Esophagus (tissue), 2 donors: ENCODE results near the gene TEX48. TPM values are rescaled to one million over a fixed set of nuclear protein-coding genes. Genes with fewer than 3 reads are reported as not detected.

Experiments
- H3K27ac ChIP-seq, 2 donors: one replicate each; pipeline ENCODE4 v1.5.1; 2013; ENCODE audit warnings: low read depth in 2 of 2, mild to moderate bottlenecking in 2 of 2, inconsistent platforms in 1 of 2, low read length in 1 of 2, moderate library complexity in 1 of 2
- H3K27me3 ChIP-seq, 2 donors: one replicate each; pipeline ENCODE4 v1.6.1; 2013; ENCODE audit warnings: low read length in 2 of 2, control low read depth in 1 of 2, mild to moderate bottlenecking in 1 of 2; ENCODE audit not compliant: insufficient read depth in 2 of 2, control insufficient read depth in 1 of 2
- H3K36me3 ChIP-seq, 2 donors: one replicate each; pipeline ENCODE4 v1.6.1; 2013; ENCODE audit warnings: low read length in 1 of 2; ENCODE audit not compliant: control insufficient read depth in 2 of 2, insufficient read depth in 2 of 2
- H3K4me1 ChIP-seq, 2 donors: one replicate each; pipeline ENCODE4 v1.6.1; 2013; ENCODE audit warnings: low read length in 1 of 2; ENCODE audit not compliant: control insufficient read depth in 2 of 2, insufficient read depth in 2 of 2
- H3K4me3 ChIP-seq, 2 donors: one replicate each; pipeline ENCODE4 v1.5.1; 2013; ENCODE audit warnings: low read length in 2 of 2, mild to moderate bottlenecking in 2 of 2, low read depth in 1 of 2, moderate library complexity in 1 of 2
- H3K9me3 ChIP-seq, 2 donors: one replicate each; pipeline ENCODE4 v1.6.1; 2013; ENCODE audit warnings: mild to moderate bottlenecking in 2 of 2, low read depth in 1 of 2, low read length in 1 of 2, moderate library complexity in 1 of 2; ENCODE audit not compliant: control insufficient read depth in 2 of 2, insufficient read depth in 1 of 2
- WGBS, 2 donors: extraction: QIAGEN DNeasy Blood & Tissue Kit; methylation state at CpG; one replicate each; pipeline ENCODE4 v1.1.7; 2013; 5-methylcytosine and 5-hydroxymethylcytosine counted together
- polyA plus RNA-seq, 2 donors: library from polyadenylated mRNA; stranded (reverse); fragments of 200-250 nt; gene quantifications; one replicate each; pipeline ENCODE4 v1.2.3, GENCODE V29; 2013
- donor health status: healthy with polysubstance abuse.
- donor health status: Bipolar disorder and iron deficiency.

The TEX48 gene
- polyA plus RNA-seq, 2 donors: not detected

DNA sequence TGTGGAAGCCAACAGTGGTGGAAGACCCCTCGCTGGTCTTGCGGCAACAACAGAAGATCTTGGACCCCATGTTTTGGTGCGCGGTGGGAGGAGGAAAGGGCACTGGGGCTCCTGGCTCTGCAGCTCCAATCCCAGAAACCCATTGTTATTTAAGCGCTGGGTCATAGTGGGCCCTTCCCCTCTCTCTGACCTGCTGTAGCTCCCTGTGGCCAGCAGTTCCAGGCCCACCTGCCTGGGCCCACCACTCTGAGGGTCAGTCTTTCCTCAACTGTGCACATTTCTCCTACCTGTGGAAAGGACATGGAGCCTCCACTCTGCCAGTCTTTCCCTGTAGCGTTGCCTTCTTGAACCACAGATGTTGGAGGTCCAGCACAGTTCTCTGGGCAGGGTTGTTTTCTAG, 24.3 kb downstream of the TEX48 start, which contains the start of gene TEX53:
TSS of gene TEX53 (minus strand) at position 101 of the 400 bp plus-strand sequence. CDS start at position 70, 31 bp downstream.
- WGBS, 2 donors: 98% methylated on average over 4 to 6 of the region's 6 CpGs

DNA sequence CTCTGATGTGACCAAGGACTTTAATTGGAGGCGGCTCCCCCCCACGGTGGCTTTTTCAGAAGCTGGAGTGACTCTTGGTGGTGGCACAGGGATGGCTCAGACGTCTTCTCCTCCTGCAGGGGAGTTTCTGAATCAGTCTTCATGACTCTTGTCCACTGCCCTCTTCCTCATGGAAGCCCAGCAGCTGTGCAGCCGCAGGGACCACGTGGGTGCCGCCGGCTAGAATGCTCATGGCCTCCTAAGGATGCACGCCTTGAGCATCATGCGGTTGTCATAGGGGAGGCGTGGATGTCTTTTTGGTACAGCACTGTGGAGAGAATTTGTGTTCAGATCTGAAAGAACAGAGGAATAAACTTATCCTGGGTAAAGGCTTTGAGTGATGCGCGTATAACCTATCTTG, 25.7 kb downstream of the TEX48 start:
- H3K27ac ChIP-seq: no peak overlapping the region
- H3K36me3 ChIP-seq: no peaks in the 10 kb centered on the region
- no peak overlapping the region for H3K4me3 ChIP-seq
- H3K4me1 ChIP-seq: peaks cover 0 to 4% of the 10 kb centered on the region in 2 donors
- no peaks in the 10 kb centered on the region for H3K27me3 ChIP-seq
- H3K9me3 ChIP-seq: no peaks in the 10 kb centered on the region
- WGBS, 2 donors: 84 to 88% methylated on average over 12 of the region's 12 CpGs

More for the DNA sequence above, 24.3 kb downstream of the TEX48 start, which contains the start of gene TEX53:
- Histone ChIP-seq H3K27me3 (no peaks in the 10 kb centered on the region), H3K27ac (no peak within 1 kb of the TSS), H3K9me3 (no peaks in the 10 kb centered on the region), H3K36me3 (no peaks in the 10 kb centered on the region), H3K4me3 (no peak within 1 kb of the TSS), H3K4me1 (peaks cover 0 to 4% of the 10 kb centered on the region in 2 donors)

DNA sequence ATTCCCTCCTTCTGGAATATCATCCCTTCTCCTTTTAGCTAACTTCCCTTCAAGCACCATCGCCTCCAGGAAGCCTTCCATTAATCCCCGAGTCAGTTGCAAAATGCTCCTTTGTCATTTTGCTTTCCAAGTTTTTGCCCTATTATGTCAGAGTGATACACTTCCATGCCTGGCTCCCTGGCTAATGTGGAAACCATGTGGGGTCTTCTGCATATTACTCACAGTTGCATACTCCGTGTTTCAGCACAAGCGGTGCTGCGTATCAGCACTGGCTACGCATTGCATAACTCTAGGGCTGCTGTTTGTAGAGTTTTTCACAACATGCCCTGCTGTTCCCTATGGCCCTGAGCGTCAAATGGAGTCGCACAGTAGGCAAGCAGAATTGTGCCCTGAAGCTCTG, 26.3 kb downstream of the TEX48 start:
- no peak overlapping the region for H3K4me3 ChIP-seq
- H3K36me3 ChIP-seq: no peaks in the 10 kb centered on the region
- peaks cover 0 to 4% of the 10 kb centered on the region in 2 donors for H3K4me1 ChIP-seq
- H3K9me3 ChIP-seq: no peaks in the 10 kb centered on the region
- no peak overlapping the region for H3K27ac ChIP-seq
- WGBS, 2 donors: 86 to 87% methylated on average over 8 of the region's 8 CpGs
- no peaks in the 10 kb centered on the region for H3K27me3 ChIP-seq

DNA sequence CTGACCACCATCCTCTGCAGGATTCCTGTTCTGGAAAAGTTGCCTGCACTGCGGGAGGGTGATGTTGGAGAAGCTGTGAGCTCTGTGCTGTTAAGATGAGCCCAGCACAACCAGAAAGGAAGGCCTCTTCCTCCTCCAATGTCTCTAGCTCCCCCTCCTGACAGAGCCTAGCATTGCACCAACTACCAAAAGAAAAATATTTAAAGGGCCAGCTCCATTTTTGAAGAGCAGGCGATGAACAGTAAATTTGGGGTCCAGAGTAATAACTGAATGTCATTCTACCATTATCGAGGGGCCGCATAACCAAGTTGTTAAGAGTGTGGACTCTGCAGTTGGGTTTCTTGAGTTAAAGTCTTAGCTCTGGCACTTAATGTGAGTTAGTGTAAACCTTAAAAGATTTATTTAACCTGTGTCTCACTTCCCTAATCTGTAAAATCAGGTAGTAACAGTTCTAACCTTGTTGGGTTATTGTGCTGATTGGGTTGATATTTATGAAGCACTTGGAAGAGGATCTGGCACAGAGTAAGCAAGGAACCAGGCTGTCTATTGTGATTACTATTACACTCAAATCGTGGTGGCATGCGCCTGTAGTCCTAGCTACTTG, 28.3 kb downstream of the TEX48 start:
- Histone ChIP-seq H3K27ac (no peak overlapping the region), H3K4me3 (no peak overlapping the region), H3K9me3 (no peaks in the 10 kb centered on the region), H3K27me3 (no peaks in the 10 kb centered on the region), H3K36me3 (no peaks in the 10 kb centered on the region), H3K4me1 (no peaks in the 10 kb centered on the region)
- 35 to 38% methylated on average over 6 of the region's 6 CpGs for WGBS, 2 donors

DNA sequence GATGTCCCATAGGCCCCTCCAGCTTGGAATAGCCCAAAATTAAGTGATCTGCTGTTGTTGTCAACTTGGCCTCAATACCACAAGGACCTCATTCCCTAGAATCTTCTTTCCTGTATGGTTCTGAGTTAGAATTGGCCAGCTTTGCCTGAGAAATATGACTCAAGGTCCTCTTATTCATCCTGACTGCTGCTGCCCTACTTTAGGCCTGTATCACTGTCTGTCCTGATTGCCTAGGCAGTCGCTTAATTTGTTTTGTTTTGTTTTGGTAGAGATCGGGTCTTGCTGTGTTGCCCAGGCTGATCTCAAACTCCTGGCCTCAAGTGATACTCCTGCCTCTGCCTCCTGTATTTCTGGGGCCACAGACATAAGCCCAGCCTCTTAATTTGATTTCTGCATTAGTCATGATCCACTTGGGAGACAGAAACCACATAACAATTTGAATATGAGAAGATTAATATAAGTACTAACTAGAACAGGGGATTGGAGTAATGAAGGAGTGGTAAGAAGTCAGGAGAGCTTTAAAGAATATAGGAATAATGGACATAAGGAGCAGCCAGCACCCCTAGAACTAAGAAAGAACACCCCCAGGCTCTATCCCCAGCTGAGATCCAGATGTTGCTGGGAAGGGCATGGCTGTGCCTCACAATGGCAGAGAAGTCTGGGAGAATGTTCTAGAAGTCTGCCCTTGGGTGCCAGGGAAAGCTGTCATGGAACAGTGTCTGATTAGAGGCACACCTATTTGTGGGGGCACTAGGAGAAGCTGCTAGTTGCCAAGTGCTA, 29.0 kb downstream of the TEX48 start:
- H3K36me3 ChIP-seq: no peaks in the 10 kb centered on the region
- H3K4me1 ChIP-seq: no peaks in the 10 kb centered on the region
- H3K27ac ChIP-seq: no peak overlapping the region
- no peaks in the 10 kb centered on the region for H3K9me3 ChIP-seq
- 80 to 81% methylated on average over 2 of the region's 2 CpGs for WGBS, 2 donors
- H3K27me3 ChIP-seq: no peaks in the 10 kb centered on the region
- H3K4me3 ChIP-seq: no peak overlapping the region

DNA sequence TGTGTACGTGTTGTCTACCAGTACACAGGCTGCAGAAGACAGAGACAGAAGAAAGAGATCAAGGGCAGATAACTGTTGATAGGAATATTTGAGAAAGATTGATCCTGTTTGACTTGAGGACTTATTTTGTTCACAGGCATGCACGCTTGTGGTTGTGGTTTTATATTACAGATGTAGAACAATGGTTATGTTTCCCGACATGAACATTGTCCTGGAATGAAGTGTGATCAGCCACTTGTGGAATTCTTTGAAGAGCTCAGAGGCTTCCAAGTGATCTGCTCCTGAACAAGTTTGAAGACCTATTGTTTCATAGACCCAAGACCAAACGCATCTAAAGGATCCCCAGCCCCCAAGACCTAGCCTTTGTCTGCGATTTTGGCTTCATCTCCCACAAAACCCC, 38.1 kb downstream of the TEX48 start:
- Histone ChIP-seq H3K4me1 (no peaks in the 10 kb centered on the region), H3K36me3 (peaks cover 13 to 15% of the 10 kb centered on the region in 2 donors), H3K4me3 (no peak overlapping the region), H3K9me3 (peaks cover 0 to 4% of the 10 kb centered on the region in 2 donors), H3K27me3 (no peaks in the 10 kb centered on the region), H3K27ac (no peak overlapping the region)
- WGBS, 2 donors: 86 to 93% methylated on average over 5 of the region's 5 CpGs

DNA sequence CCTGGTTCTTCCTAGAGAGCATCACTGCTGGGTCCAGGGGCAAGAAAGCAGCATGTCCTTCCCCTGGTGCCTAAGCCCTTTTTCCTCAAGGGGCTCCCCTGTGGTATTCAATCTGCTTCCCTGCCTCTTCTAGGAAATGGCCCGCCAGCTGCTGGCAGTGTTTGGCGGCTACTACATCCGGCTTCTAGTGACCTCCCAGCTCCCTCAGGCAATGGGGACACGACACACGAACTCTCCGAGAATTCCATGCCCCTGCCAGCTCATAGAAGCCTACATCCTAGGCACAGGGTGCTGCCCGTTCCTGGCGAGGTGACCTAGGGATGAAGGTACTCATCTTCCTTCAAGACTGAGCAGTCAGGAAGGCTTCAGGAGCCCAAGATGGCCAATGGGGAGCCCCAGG, 39.0 kb downstream of the TEX48 start:
- H3K27me3 ChIP-seq: no peaks in the 10 kb centered on the region
- H3K4me3 ChIP-seq: no peak overlapping the region
- 88 to 91% methylated on average over 8 of the region's 8 CpGs for WGBS, 2 donors
- peaks cover 13 to 15% of the 10 kb centered on the region in 2 donors for H3K36me3 ChIP-seq
- peaks cover 0 to 4% of the 10 kb centered on the region in 2 donors for H3K9me3 ChIP-seq
- H3K4me1 ChIP-seq: no peaks in the 10 kb centered on the region
- H3K27ac ChIP-seq: no peak overlapping the region

DNA sequence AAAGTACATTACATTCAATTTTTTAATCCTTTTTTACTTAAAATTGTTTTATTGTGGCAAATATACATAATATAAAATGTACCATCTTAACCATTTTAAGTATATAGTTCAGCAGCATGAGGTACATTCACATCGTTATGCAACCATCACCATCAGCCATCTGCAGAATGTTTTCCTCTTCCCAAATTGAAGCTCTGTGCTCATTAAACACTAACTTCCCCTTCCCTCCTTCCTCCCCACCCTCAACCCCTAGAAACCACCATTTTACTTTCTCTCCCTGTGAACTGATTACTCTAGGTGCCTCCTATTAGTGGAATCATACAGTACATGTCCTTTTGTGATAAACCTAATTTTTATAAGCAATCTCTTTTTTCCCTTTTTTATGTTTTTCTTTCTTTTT, 40.0 kb downstream of the TEX48 start:
- H3K36me3 ChIP-seq: peaks cover 13 to 18% of the 10 kb centered on the region in 2 donors
- no peak overlapping the region for H3K27ac ChIP-seq
- WGBS, 2 donors: 81 to 86% methylated on average over 1 of the region's 1 CpG
- no peak overlapping the region for H3K4me3 ChIP-seq
- no peaks in the 10 kb centered on the region for H3K27me3 ChIP-seq
- H3K4me1 ChIP-seq: no peaks in the 10 kb centered on the region
- H3K9me3 ChIP-seq: peaks cover 0 to 4% of the 10 kb centered on the region in 2 donors

DNA sequence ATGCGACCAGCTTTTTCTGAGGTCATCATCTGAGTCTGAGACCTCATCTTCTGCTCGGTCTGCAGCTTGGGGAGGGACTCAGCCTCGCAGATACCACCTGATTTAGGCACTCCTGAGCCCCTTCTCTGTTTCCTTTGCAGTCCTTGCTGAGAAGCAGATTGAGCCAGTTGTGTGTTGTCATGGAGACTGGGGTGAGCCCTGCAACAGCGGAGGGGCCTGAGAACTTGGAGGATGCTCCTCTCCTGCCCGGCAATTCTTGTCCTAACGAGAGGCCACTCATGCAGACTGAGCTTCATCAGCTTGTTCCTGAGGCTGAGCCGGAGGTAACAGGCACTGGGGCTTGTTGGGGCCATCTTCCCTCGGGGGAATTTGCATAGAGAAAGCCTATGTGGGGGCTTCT, 43.6 kb downstream of the TEX48 start:
- Histone ChIP-seq H3K4me1 (no peaks in the 10 kb centered on the region), H3K27me3 (no peaks in the 10 kb centered on the region), H3K36me3 (peaks cover 11 to 31% of the 10 kb centered on the region in 2 donors), H3K9me3 (peaks cover 0 to 4% of the 10 kb centered on the region in 2 donors), H3K4me3 (no peak overlapping the region), H3K27ac (no peak overlapping the region)
- 92 to 96% methylated on average over 8 of the region's 8 CpGs for WGBS, 2 donors
